Liver (tissue), 9 donors: ENCODE measurements around the gene LIFR. TPM values are rescaled to one million over a fixed set of nuclear protein-coding genes. Genes with fewer than 3 reads are reported as not detected.
A peak's percentile ranks its signal among the peaks of the same experiment; 100 is the strongest.

Experiments
- DNase-seq: peaks from one replicate; pipeline ENCODE4 v3.0.0-alpha.2; 2017; ENCODE audit warnings: low spot score
- H3K27ac ChIP-seq, 2 donors: one replicate each; pipeline ENCODE4 v1.7.0; 2013; ENCODE audit warnings: inconsistent platforms in 2 of 2, low read length in 2 of 2, control low read depth in 1 of 2, low read depth in 1 of 2, mild to moderate bottlenecking in 1 of 2
- H3K27me3 ChIP-seq, 4 donors: one replicate each; pipeline versions ENCODE4 v1.6.1 to v1.7.0; 2013; ENCODE audit warnings: low read length in 3 of 4, inconsistent platforms in 1 of 4, mild to moderate bottlenecking in 1 of 4, moderate library complexity in 1 of 4; ENCODE audit not compliant: control insufficient read depth in 4 of 4, insufficient read depth in 4 of 4
- H3K36me3 ChIP-seq, 4 donors: one replicate each; pipeline versions ENCODE4 v1.6.1 to v1.7.0; 2013; ENCODE audit warnings: low read length in 3 of 4, mild to moderate bottlenecking in 3 of 4, low read depth in 1 of 4, moderate library complexity in 1 of 4; ENCODE audit not compliant: control insufficient read depth in 4 of 4, insufficient read depth in 3 of 4
- H3K4me1 ChIP-seq, 4 donors: one replicate each; pipeline versions ENCODE4 v1.6.1 to v1.7.0; 2013; ENCODE audit warnings: low read length in 3 of 4, mild to moderate bottlenecking in 3 of 4, moderate library complexity in 1 of 4; ENCODE audit not compliant: control insufficient read depth in 4 of 4, insufficient read depth in 4 of 4
- H3K4me3 ChIP-seq, 3 donors: one replicate each; pipeline versions ENCODE4 v1.6.1 to v1.7.0; 2013; ENCODE audit warnings: low read length in 3 of 3, control low read depth in 1 of 3, low read depth in 1 of 3, mild to moderate bottlenecking in 1 of 3
- H3K9ac ChIP-seq, 2 donors: one replicate each; pipeline ENCODE4 v1.7.0; 2013; ENCODE audit warnings: low read length in 2 of 2, mild to moderate bottlenecking in 2 of 2, moderate library complexity in 2 of 2, control low read depth in 1 of 2, low read depth in 1 of 2
- H3K9me3 ChIP-seq, 4 donors: one replicate each; pipeline versions ENCODE4 v1.6.1 to v1.7.0; 2013; ENCODE audit warnings: low read length in 3 of 4; ENCODE audit not compliant: control insufficient read depth in 4 of 4
- ATF3 ChIP-seq: IDR thresholded peaks from 2 replicates; pipeline ENCODE4 v1.6.1; 2016; ENCODE audit warnings: antibody characterized with exemption
- FOXA1 ChIP-seq: IDR thresholded peaks from 2 replicates; pipeline ENCODE4 v1.6.1; 2016; ENCODE audit warnings: antibody characterized with exemption
- FOXA2 ChIP-seq: IDR thresholded peaks from 2 replicates; pipeline ENCODE4 v1.6.1; 2016; ENCODE audit warnings: antibody characterized with exemption
- GABPA ChIP-seq, 2 donors: IDR thresholded peaks in 1 of 2; conservative IDR thresholded peaks in 1 of 2; 2 replicates each; pipeline ENCODE4 v1.6.1; 2016; ENCODE audit warnings: antibody characterized with exemption in 2 of 2, mild to moderate bottlenecking in 1 of 2, moderate library complexity in 1 of 2
- HNF4A ChIP-seq, 2 donors: conservative IDR thresholded peaks; 2 replicates each; pipeline ENCODE4 v1.6.1; 2016; ENCODE audit warnings: antibody characterized with exemption in 2 of 2, mild to moderate bottlenecking in 2 of 2
- HNF4G ChIP-seq: IDR thresholded peaks from 2 replicates; pipeline ENCODE4 v1.6.1; 2016; ENCODE audit warnings: antibody characterized with exemption
- JUND ChIP-seq, 2 donors: IDR thresholded peaks; 2 replicates each; pipeline ENCODE4 v1.6.1; 2016; ENCODE audit warnings: antibody characterized with exemption in 2 of 2
- MAX ChIP-seq: IDR thresholded peaks from 2 replicates; pipeline ENCODE4 v1.6.1; 2016; ENCODE audit warnings: antibody characterized with exemption
- NR2F2 ChIP-seq: IDR thresholded peaks from 2 replicates; pipeline ENCODE4 v1.6.1; 2016; ENCODE audit warnings: antibody characterized with exemption
- RAD21 ChIP-seq, 2 donors: IDR thresholded peaks; 2 replicates each; pipeline ENCODE4 v1.6.1; 2016; ENCODE audit warnings: antibody characterized with exemption in 2 of 2, mild to moderate bottlenecking in 2 of 2
- RXRA ChIP-seq, 2 donors: IDR thresholded peaks; 2 replicates each; pipeline ENCODE4 v1.6.1; 2017 to 2018; ENCODE audit warnings: antibody characterized with exemption in 2 of 2, mild to moderate bottlenecking in 1 of 2
- SP1 ChIP-seq: IDR thresholded peaks from 2 replicates; pipeline ENCODE4 v1.6.1; 2018; ENCODE audit warnings: antibody characterized with exemption, mild to moderate bottlenecking
- TAF1 ChIP-seq: conservative IDR thresholded peaks from 2 replicates; pipeline ENCODE4 v1.6.1; 2016; ENCODE audit warnings: antibody characterized with exemption, mild to moderate bottlenecking
- YY1 ChIP-seq: IDR thresholded peaks from 2 replicates; pipeline ENCODE4 v1.6.1; 2016; ENCODE audit warnings: antibody characterized with exemption, mild to moderate bottlenecking
- WGBS: extraction: QIAGEN DNeasy Blood & Tissue Kit; methylation state at CpG from one replicate; pipeline ENCODE4 v1.1.7; 2013; 5-methylcytosine and 5-hydroxymethylcytosine counted together
- polyA plus RNA-seq, 2 donors: library from polyadenylated mRNA; stranded (reverse) in 1 of 2; unstranded in 1 of 2; fragments of 200-250 nt in 1 of 2; fragments of >200 nt in 1 of 2; fragmentation: Nextera tagmentation in 1 of 2; extraction: Ambion mirVana in 1 of 2; gene quantifications; one replicate each; pipeline versions ENCODE4 v1.2.1 to v1.2.3, GENCODE V29; 2013 to 2015
- total RNA-seq, 2 donors: library from RNA; depleted of rRNA; stranded (reverse); fragments of >200 nt; gene quantifications; one replicate each; pipeline ENCODE4 v1.2.3, GENCODE V29; 2014
- TF ChIP-seq, protein P1 (sequence below): fragments of 150-350 bp; IDR thresholded peaks from 2 replicates; pipeline ENCODE4 v1.5.1; 2017; ENCODE audit warnings: improper control_type of control experiment, low read depth, low read length; ENCODE audit not compliant: missing input control
- TF ChIP-seq, protein P2 (sequence below): IDR thresholded peaks from 2 replicates; pipeline ENCODE4 v1.6.1; 2016; ENCODE audit warnings: antibody characterized with exemption, mild to moderate bottlenecking
- donor health status: healthy.
- donor health status: healthy.
- donor health status: healthy.
- donor health status: healthy.
- donor health status: healthy.

LIFR gene
- total and polyA plus RNA-seq, 4 donors = 10.5 to 79.7 (median 32.8) TPM

GRCh38 chr5:38463634-38464521 is 92.6 kb downstream of the LIFR start:
- peaks cover 0 to 8% (median 5%) of the 10 kb centered on the region in 4 donors for H3K4me1 ChIP-seq

DNA sequence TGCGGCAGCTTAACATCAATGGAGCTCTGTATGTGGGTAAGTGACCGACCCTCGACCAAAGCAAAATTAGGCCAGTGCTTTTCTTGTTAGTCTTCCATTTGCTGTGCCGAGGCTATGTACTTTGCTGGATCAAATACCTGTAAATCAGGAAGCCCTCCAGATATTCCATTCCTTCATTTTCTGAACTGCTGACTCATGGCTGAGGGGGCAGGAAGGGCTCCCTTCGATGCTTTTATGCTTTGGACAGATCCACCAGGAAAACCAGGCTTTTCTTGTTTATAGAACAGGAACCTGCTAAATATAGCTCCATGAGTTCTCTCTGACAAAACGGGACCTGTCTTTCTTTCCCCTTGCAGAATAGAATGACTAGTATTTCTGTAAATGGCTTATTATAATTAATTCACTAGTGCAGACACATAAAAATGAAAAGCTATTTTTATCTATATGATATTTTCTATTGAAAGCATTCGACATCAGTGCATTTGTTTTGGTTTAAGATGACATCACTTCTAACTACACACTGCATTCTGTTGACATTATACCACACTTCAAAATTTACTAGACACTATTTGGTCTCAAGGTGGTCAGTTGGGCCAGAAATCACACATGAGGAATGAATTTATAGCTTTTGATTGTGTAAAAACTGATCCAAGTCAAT is 93.3 kb downstream of the LIFR start:
- Histone ChIP-seq H3K4me3 (no peak overlapping the region), H3K27me3 (peaks cover 0 to 10% (median 0%) of the 10 kb centered on the region in 4 donors), H3K9me3 (no peaks in the 10 kb centered on the region), H3K4me1 (peaks cover 0 to 8% (median 5%) of the 10 kb centered on the region in 4 donors), H3K36me3 (no peaks in the 10 kb centered on the region), H3K9ac (no peak overlapping the region), H3K27ac (no peak overlapping the region)
- no peak for DNase-seq
- WGBS = 73% methylated on average over 7 of the region's 7 CpGs
- TF ChIP-seq, protein P1, sequence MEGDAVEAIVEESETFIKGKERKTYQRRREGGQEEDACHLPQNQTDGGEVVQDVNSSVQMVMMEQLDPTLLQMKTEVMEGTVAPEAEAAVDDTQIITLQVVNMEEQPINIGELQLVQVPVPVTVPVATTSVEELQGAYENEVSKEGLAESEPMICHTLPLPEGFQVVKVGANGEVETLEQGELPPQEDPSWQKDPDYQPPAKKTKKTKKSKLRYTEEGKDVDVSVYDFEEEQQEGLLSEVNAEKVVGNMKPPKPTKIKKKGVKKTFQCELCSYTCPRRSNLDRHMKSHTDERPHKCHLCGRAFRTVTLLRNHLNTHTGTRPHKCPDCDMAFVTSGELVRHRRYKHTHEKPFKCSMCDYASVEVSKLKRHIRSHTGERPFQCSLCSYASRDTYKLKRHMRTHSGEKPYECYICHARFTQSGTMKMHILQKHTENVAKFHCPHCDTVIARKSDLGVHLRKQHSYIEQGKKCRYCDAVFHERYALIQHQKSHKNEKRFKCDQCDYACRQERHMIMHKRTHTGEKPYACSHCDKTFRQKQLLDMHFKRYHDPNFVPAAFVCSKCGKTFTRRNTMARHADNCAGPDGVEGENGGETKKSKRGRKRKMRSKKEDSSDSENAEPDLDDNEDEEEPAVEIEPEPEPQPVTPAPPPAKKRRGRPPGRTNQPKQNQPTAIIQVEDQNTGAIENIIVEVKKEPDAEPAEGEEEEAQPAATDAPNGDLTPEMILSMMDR = no peak
- TF ChIP-seq MAX = no peak
- no peak for TF ChIP-seq FOXA2
- TF ChIP-seq, protein P2, sequence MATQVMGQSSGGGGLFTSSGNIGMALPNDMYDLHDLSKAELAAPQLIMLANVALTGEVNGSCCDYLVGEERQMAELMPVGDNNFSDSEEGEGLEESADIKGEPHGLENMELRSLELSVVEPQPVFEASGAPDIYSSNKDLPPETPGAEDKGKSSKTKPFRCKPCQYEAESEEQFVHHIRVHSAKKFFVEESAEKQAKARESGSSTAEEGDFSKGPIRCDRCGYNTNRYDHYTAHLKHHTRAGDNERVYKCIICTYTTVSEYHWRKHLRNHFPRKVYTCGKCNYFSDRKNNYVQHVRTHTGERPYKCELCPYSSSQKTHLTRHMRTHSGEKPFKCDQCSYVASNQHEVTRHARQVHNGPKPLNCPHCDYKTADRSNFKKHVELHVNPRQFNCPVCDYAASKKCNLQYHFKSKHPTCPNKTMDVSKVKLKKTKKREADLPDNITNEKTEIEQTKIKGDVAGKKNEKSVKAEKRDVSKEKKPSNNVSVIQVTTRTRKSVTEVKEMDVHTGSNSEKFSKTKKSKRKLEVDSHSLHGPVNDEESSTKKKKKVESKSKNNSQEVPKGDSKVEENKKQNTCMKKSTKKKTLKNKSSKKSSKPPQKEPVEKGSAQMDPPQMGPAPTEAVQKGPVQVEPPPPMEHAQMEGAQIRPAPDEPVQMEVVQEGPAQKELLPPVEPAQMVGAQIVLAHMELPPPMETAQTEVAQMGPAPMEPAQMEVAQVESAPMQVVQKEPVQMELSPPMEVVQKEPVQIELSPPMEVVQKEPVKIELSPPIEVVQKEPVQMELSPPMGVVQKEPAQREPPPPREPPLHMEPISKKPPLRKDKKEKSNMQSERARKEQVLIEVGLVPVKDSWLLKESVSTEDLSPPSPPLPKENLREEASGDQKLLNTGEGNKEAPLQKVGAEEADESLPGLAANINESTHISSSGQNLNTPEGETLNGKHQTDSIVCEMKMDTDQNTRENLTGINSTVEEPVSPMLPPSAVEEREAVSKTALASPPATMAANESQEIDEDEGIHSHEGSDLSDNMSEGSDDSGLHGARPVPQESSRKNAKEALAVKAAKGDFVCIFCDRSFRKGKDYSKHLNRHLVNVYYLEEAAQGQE = no peak
- no peak for TF ChIP-seq NR2F2
- no peak for TF ChIP-seq TAF1
- no peak for TF ChIP-seq SP1
- TF ChIP-seq ATF3 = no peak
- TF ChIP-seq HNF4G = no peak
- TF ChIP-seq RXRA (IDR thresholded peaks at IDR 0.05) = no peak
- no peak for TF ChIP-seq HNF4A (conservative IDR thresholded peaks at IDR 0.05)
- no peak for TF ChIP-seq JUND (IDR thresholded peaks at IDR 0.05)
- TF ChIP-seq YY1 = no peak
- no peak for TF ChIP-seq FOXA1
- TF ChIP-seq GABPA (IDR thresholded peaks at IDR 0.05 in 1 of 2, conservative IDR thresholded peaks at IDR 0.05 in 1 of 2) = no peak

More at GRCh38 chr5:38463634-38464521, 92.6 kb downstream of the LIFR start:
- H3K4me3 ChIP-seq = no peak overlapping the region
- no peaks in the 10 kb centered on the region for H3K9me3 ChIP-seq
- H3K9ac ChIP-seq = no peak overlapping the region
- H3K36me3 ChIP-seq = no peaks in the 10 kb centered on the region
- H3K27ac ChIP-seq = peak overlapping the region; percentile 10 to 28
- no peak for TF ChIP-seq ATF3
- TF ChIP-seq MAX = no peak
- no peak for TF ChIP-seq RAD21 (IDR thresholded peaks at IDR 0.05)
- TF ChIP-seq HNF4A (conservative IDR thresholded peaks at IDR 0.05) = peak; percentile 73 to 86
- peak; percentile 31 to 55 for TF ChIP-seq JUND (IDR thresholded peaks at IDR 0.05)
- TF ChIP-seq SP1 = peak; percentile 53
- peak; percentile 83 for TF ChIP-seq NR2F2
- TF ChIP-seq RXRA (IDR thresholded peaks at IDR 0.05) = peak in 1 of 2 donors; percentile 36
- TF ChIP-seq, protein P1 = no peak
- TF ChIP-seq HNF4G = peak; percentile 53
- no peak for DNase-seq
- H3K27me3 ChIP-seq = peaks cover 0 to 10% (median 0%) of the 10 kb centered on the region in 4 donors
- WGBS = 46% methylated on average over 10 of the region's 10 CpGs
